ENCODE data around the gene GREB1L. TPM values are rescaled to one million over a fixed set of nuclear protein-coding genes. Genes with fewer than 3 reads are reported as not detected.

Gene GREB1L
- total and polyA plus RNA-seq, 2 experiments from 2014 or later = 4.2 to 7.8 TPM

DNA sequence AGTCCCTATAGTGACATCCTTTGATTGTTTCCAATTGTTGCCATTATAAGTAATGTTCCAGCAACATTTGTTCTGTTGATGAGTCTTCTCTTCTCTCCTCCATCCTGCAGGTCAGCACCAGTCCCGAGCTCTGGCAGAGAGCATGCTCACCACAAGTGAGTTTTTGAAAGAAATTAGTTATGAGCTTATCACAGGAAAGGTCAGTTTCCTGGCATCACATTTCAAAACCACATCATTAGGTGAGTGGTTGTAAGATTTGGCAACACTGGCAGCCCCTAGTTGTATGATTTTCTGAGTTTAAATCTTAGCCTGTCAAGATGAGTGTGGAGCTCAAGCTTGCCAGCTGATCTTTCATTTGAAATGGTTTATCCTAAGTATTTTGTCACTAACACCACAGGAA is 208.9 kb downstream of the GREB1L start:
- no peak for DNase-seq (ENCODE audit: low read depth in 1 of 2, low spot score in 1 of 2)
- Histone ChIP-seq H3K27ac (no peak overlapping the region), H3K4me1 (ENCODE audit: low read depth) (no peaks in the 10 kb centered on the region)

DNA sequence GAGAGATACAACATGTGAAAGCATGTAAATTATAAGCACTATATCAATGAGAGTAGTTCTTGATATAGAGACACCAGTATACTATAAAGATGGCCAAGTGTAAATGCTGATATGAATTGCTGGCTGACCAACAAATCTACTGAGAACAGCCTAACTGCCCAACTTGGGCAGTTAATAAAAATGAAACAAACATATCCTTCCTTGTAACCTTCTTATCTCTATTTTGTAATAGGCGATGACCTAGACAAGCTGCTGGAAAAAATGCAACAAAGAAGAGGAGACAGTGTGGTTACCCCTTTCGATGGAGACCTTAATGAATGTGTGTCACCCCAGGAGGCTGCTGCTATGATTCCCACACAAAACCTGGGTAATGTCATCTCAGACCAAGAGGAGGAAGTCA is 209.8 kb downstream of the GREB1L start:
- Histone ChIP-seq H3K27me3 (no peaks in the 10 kb centered on the region), H3K4me3 (no peak overlapping the region), H3K36me3 (no peaks in the 10 kb centered on the region), H3K27ac (peak overlapping the region; percentile 19), H3K4me1 (ENCODE audit: low read depth) (peaks cover 6% of the 10 kb centered on the region), H3K9me3 (ENCODE audit: low read depth) (no peaks in the 10 kb centered on the region)
- DNase-seq (ENCODE audit: low read depth in 1 of 2, low spot score in 1 of 2) = no peak
- TF ChIP-seq, protein P1, sequence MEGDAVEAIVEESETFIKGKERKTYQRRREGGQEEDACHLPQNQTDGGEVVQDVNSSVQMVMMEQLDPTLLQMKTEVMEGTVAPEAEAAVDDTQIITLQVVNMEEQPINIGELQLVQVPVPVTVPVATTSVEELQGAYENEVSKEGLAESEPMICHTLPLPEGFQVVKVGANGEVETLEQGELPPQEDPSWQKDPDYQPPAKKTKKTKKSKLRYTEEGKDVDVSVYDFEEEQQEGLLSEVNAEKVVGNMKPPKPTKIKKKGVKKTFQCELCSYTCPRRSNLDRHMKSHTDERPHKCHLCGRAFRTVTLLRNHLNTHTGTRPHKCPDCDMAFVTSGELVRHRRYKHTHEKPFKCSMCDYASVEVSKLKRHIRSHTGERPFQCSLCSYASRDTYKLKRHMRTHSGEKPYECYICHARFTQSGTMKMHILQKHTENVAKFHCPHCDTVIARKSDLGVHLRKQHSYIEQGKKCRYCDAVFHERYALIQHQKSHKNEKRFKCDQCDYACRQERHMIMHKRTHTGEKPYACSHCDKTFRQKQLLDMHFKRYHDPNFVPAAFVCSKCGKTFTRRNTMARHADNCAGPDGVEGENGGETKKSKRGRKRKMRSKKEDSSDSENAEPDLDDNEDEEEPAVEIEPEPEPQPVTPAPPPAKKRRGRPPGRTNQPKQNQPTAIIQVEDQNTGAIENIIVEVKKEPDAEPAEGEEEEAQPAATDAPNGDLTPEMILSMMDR (IDR thresholded peaks at IDR 0.05; ENCODE audit: low read depth, low read length) = no peak

More for the DNA sequence above, 208.9 kb downstream of the GREB1L start:
- H3K9me3 ChIP-seq (ENCODE audit: low read depth) = no peaks in the 10 kb centered on the region
- TF ChIP-seq, protein P1 (IDR thresholded peaks at IDR 0.05; ENCODE audit: low read depth, low read length) = no peak
- no peaks in the 10 kb centered on the region for H3K36me3 ChIP-seq
- H3K4me3 ChIP-seq = no peak overlapping the region
- no peaks in the 10 kb centered on the region for H3K27me3 ChIP-seq

DNA sequence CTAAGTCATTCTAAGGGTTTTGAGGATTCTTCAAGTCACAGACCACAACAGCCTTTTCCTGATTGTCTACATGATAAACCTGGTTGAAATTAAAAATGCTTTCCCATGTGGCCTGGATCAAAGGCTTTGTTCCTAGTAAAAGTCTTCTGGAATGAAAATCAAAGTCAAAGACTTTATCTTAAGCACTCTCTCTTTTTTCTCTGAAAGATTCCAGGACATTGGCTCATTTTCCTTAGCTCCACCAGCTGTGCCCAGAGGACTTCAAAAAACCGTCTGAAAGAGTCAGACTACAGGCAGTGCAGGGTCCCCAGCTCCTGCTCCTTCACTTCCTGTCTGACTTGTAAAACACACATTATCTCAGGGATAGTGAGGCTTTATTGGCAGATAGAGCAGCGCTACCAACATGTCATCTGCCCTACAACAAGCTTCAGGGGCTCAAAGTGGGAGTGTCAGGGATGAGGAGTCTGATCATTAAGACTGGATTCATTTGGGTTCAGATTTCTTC is 210.3 kb downstream of the GREB1L start:
- TF ChIP-seq, protein P1 (IDR thresholded peaks at IDR 0.05; ENCODE audit: low read depth, low read length) = no peak
- Histone ChIP-seq H3K9me3 (ENCODE audit: low read depth) (no peaks in the 10 kb centered on the region), H3K27me3 (no peaks in the 10 kb centered on the region), H3K4me3 (no peak overlapping the region), H3K27ac (peak overlapping the region; percentile 19), H3K36me3 (no peaks in the 10 kb centered on the region), H3K4me1 (ENCODE audit: low read depth) (peaks cover 7% of the 10 kb centered on the region)
- no peak for DNase-seq (ENCODE audit: low read depth in 1 of 2, low spot score in 1 of 2)

DNA sequence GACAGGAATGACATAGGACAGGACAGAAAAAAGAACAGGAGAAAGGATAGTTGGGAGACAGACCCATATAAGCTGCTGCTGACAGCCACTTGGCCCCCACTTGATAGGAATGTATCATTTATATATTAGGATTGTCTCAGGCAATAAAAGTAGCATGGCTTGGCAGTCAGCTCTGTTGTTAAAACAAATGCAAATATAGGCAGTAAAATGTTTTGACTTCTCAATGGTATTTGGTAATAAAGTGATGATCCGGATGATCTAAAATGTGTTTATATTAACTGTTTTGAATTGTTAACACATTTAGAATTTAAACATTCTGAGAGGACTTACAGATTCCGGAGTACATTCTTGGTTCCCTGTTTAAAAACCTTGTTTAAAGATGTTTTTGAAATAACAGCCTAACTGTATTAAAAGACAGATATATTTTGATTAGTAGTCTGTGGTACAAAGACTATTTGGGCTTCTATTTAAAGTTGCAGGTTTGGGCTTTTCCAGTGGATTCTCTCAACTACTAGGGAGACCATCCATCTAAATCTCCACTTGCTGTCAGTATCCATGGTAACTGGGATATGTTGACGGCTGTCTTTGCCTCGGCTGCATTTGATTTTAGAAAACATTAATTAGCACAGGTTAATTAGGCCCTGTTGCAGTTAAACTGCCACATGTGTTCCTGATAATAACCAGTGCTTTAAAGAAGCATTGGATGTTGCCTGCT is 210.9 kb downstream of the GREB1L start:
- H3K27me3 ChIP-seq = no peaks in the 10 kb centered on the region
- peaks cover 7% of the 10 kb centered on the region for H3K4me1 ChIP-seq (ENCODE audit: low read depth)
- DNase-seq (ENCODE audit: low read depth in 1 of 2, low spot score in 1 of 2) = no peak
- TF ChIP-seq, protein P1 (IDR thresholded peaks at IDR 0.05; ENCODE audit: low read depth, low read length) = no peak
- H3K36me3 ChIP-seq = no peaks in the 10 kb centered on the region
- no peak overlapping the region for H3K4me3 ChIP-seq
- no peak overlapping the region for H3K27ac ChIP-seq
- no peaks in the 10 kb centered on the region for H3K9me3 ChIP-seq (ENCODE audit: low read depth)

DNA sequence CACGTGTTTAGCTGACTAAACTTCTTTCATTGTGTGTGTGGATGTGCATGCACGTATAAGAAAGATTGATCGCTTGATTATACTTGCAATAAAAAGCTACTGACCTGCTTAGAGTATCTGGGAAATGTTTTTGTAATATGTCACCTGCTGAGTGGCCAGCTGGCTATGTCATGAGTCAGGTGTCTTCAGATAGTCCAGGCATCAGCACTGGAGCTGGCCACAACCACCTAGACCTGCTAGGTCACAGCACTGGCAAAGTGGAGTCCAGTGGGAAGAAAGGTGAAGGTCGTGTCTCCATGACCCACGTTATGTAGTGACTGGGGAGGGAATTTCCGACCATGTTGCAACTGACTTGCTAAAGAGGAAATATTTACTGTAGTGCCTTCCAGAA is 211.5 kb downstream of the GREB1L start:
- peaks cover 7% of the 10 kb centered on the region for H3K4me1 ChIP-seq (ENCODE audit: low read depth)
- no peaks in the 10 kb centered on the region for H3K9me3 ChIP-seq (ENCODE audit: low read depth)
- DNase-seq (ENCODE audit: low read depth in 1 of 2, low spot score in 1 of 2) = no peak
- no peak overlapping the region for H3K4me3 ChIP-seq
- H3K27me3 ChIP-seq = no peaks in the 10 kb centered on the region
- TF ChIP-seq, protein P1 (IDR thresholded peaks at IDR 0.05; ENCODE audit: low read depth, low read length) = no peak
- no peak overlapping the region for H3K27ac ChIP-seq
- H3K36me3 ChIP-seq = no peaks in the 10 kb centered on the region

All from cardiac muscle cell (in vitro differentiated cells and primary cell).